CD4-positive, alpha-beta T cell (primary cell): Measurements from ENCODE around the gene RNF207. TPM values are rescaled to one million over a fixed set of nuclear protein-coding genes. Genes with fewer than 3 reads are reported as not detected.

Experiments used
- ATAC-seq: fragments of 200-7000 bp; cut with Tn5 transposase; one replicate; pipeline ENCODE4 v1.10.0; 2022; ENCODE audit warnings: mild to moderate bottlenecking; ENCODE audit not compliant: poor library complexity
- CTCF ChIA-PET: fragments of 350-600 bp; sonication (Branson Sonifier 250); formaldehyde crosslinking; loops from one replicate; lab custom pipeline; 2021; ENCODE audit warnings: antibody characterized with exemption, inconsistent platforms; lab: Charles Lee
- POLR2A ChIA-PET: fragments of 350-600 bp; sonication (Branson Sonifier 250); formaldehyde crosslinking; loops from one replicate; lab custom pipeline; 2021; ENCODE audit warnings: antibody characterized with exemption, inconsistent platforms; lab: Charles Lee
- DNase-seq, 14 experiments: peaks; one replicate each; pipeline ENCODE4 v3.0.0-alpha.2; 2013 to 2020; ENCODE audit warnings: mixed read lengths in 2 of 14
- H3K27ac ChIP-seq, 2 donors: one replicate each; pipeline versions ENCODE4 v1.5.1 to v1.7.0; 2013; ENCODE audit warnings: low read length in 2 of 2, low read depth in 1 of 2, mild to moderate bottlenecking in 1 of 2
- H3K27me3 ChIP-seq, 2 experiments: 1 replicate in 1 of 2; 2 replicates in 1 of 2; pipeline versions ENCODE4 v1.6.1 to v1.7.0; 2013; ENCODE audit warnings: low read length in 2 of 2, control low read depth in 1 of 2, mild to moderate bottlenecking in 1 of 2, moderate library complexity in 1 of 2; ENCODE audit not compliant: insufficient read depth in 2 of 2, control insufficient read depth in 1 of 2
- H3K36me3 ChIP-seq: one replicate; pipeline ENCODE4 v1.6.1; 2013; ENCODE audit warnings: low read length, control low read depth; ENCODE audit not compliant: insufficient read depth
- H3K4me1 ChIP-seq: one replicate; pipeline ENCODE4 v1.6.1; 2013; ENCODE audit warnings: low read length, control low read depth; ENCODE audit not compliant: insufficient read depth
- H3K4me3 ChIP-seq: one replicate; pipeline ENCODE4 v1.5.1; 2013; ENCODE audit warnings: mild to moderate bottlenecking, low read length, moderate library complexity
- H3K9me3 ChIP-seq, 2 experiments: 1 replicate in 1 of 2; 2 replicates in 1 of 2; pipeline versions ENCODE4 v1.6.1 to v1.7.0; 2013; ENCODE audit warnings: low read length in 2 of 2, mild to moderate bottlenecking in 2 of 2, control low read depth in 1 of 2, moderate library complexity in 1 of 2; ENCODE audit not compliant: control insufficient read depth in 1 of 2, insufficient read depth in 1 of 2
- H3K27ac Mint-ChIP-seq: one replicate; pipeline ENCODE4 v1.8.0; 2020; ENCODE audit warnings: mixed read lengths
- H3K27me3 Mint-ChIP-seq: one replicate; pipeline ENCODE4 v1.8.0; 2021; ENCODE audit warnings: mixed read lengths
- H3K36me3 Mint-ChIP-seq: one replicate; pipeline ENCODE4 v1.8.0; 2021; ENCODE audit warnings: low read depth, mixed read lengths
- H3K4me1 Mint-ChIP-seq: one replicate; pipeline ENCODE4 v1.8.0; 2021; ENCODE audit warnings: low read depth, mixed read lengths
- H3K4me3 Mint-ChIP-seq: one replicate; pipeline ENCODE4 v1.8.0; 2020; ENCODE audit warnings: mild to moderate bottlenecking, mixed read lengths
- H3K9me3 Mint-ChIP-seq: one replicate; pipeline ENCODE4 v1.8.0; 2020; ENCODE audit warnings: mixed read lengths
- CTCF ChIP-seq: fragments of 200-600 bp; IDR thresholded peaks from one replicate; pipeline ENCODE4 v1.8.0; 2022; ENCODE audit warnings: antibody characterized with exemption, mild to moderate bottlenecking
- intact Hi-C, 2 experiments: fragments of 100-400 bp; cut with DNase I in 1 of 2; cut with micrococcal nuclease in 1 of 2; formaldehyde crosslinking; loops; one replicate each; pipeline versions ENCODE4 v1.15.1 to v1.9.0; 2023 to 2025; cut with DNase I, micrococcal nuclease
- total RNA-seq, 174 experiments: library from RNA in 2 of 174; stranded (reverse) in 2 of 174; gene quantifications; one replicate each; pipeline ENCODE4 v1.2.3 and lab custom pipeline; 2021 to 2026

The RNF207 gene
- total RNA-seq, 2 experiments from 2014 or later, result 5.4 to 6.8 TPM

GRCh38 chr1:6158181-6158580 is 47.7 kb upstream of the RNF207 start:
- H3K4me1 Mint-ChIP-seq, result no peaks in the 10 kb centered on the region
- Histone ChIP-seq H3K9me3 (peaks cover 0 to 14% of the 10 kb centered on the region in 2 experiments), H3K4me1 (peaks cover 10% of the 10 kb centered on the region), H3K4me3 (no peak overlapping the region), H3K36me3 (no peaks in the 10 kb centered on the region), H3K27me3 (peaks cover 6 to 8% of the 10 kb centered on the region in 2 experiments), H3K27ac (no peak overlapping the region)
- H3K9me3 Mint-ChIP-seq, result no peaks in the 10 kb centered on the region
- POLR2A ChIA-PET, result no interaction called here
- no peak for DNase-seq
- H3K4me3 Mint-ChIP-seq, result no peak overlapping the region
- no peaks in the 10 kb centered on the region for H3K36me3 Mint-ChIP-seq
- peaks cover 13% of the 10 kb centered on the region for H3K27me3 Mint-ChIP-seq
- H3K27ac Mint-ChIP-seq, result no peak overlapping the region
- ATAC-seq, result no peak
- CTCF ChIA-PET, result no interaction called here
- intact Hi-C loops, result no loop called here
- no peak for TF ChIP-seq CTCF

- Mint-ChIP-seq H3K27ac (no peak overlapping the region), H3K36me3 (no peaks in the 10 kb centered on the region), H3K4me1 (no peaks in the 10 kb centered on the region), H3K27me3 (peaks cover 24% of the 10 kb centered on the region), H3K4me3 (no peak overlapping the region), H3K9me3 (no peaks in the 10 kb centered on the region)
- no peak for ATAC-seq
- H3K36me3 ChIP-seq, result no peaks in the 10 kb centered on the region
- H3K27ac ChIP-seq, result no peak overlapping the region
- no peak for TF ChIP-seq CTCF
- intact Hi-C loops, result no loop called here
- peaks cover 0 to 14% of the 10 kb centered on the region in 2 experiments for H3K9me3 ChIP-seq
- peaks cover 6 to 14% of the 10 kb centered on the region in 2 experiments for H3K27me3 ChIP-seq
- ChIA-PET POLR2A (no interaction called here), CTCF (no interaction called here)
- no peak overlapping the region for H3K4me3 ChIP-seq
- no peaks in the 10 kb centered on the region for H3K4me1 ChIP-seq
- no peak for DNase-seq
Observed at GRCh38 chr1:6162341-6162740, 43.6 kb upstream of the RNF207 start.

- H3K4me1 Mint-ChIP-seq, result no peaks in the 10 kb centered on the region
- H3K9me3 ChIP-seq, result peaks cover 0 to 14% of the 10 kb centered on the region in 2 experiments
- DNase-seq (no peak), ATAC-seq (no peak)
- H3K4me1 ChIP-seq, result no peaks in the 10 kb centered on the region
- H3K4me3 ChIP-seq, result no peak overlapping the region
- H3K27me3 ChIP-seq, result peaks cover 6 to 14% of the 10 kb centered on the region in 2 experiments
- no peak overlapping the region for H3K27ac Mint-ChIP-seq
- H3K36me3 Mint-ChIP-seq, result no peaks in the 10 kb centered on the region
- CTCF ChIA-PET, result no interaction called here
- no peak overlapping the region for H3K4me3 Mint-ChIP-seq
- POLR2A ChIA-PET, result no interaction called here
- H3K27ac ChIP-seq, result no peak overlapping the region
- peaks cover 24% of the 10 kb centered on the region for H3K27me3 Mint-ChIP-seq
- intact Hi-C loops, result no loop called here
- no peaks in the 10 kb centered on the region for H3K9me3 Mint-ChIP-seq
- TF ChIP-seq CTCF, result no peak
- H3K36me3 ChIP-seq, result no peaks in the 10 kb centered on the region
Observed at GRCh38 chr1:6162773-6163172, 43.1 kb upstream of the RNF207 start.
